GM23338 (cell line): ENCODE data around the gene AKAP13.
"Not testable (repeated sequence)": the region's sequence is repeated elsewhere in the genome, so short reads cannot be mapped to it uniquely, and the experiment has no call there.

ENCODE experiments used
- CREB1 ChIP-seq: fragments of 250-450 bp; sonication (Bioruptor Pico); IDR thresholded peaks from 2 replicates; pipeline ENCODE4 v1.5.0; 2020; ENCODE audit warnings: low read depth, mild to moderate bottlenecking, moderate library complexity
- EZH2 ChIP-seq: fragments of 200-600 bp; sonication (generic); IDR thresholded peaks from one replicate; pipeline ENCODE4 v1.8.0; 2017; ENCODE audit warnings: antibody characterized with exemption, mild to moderate bottlenecking, low read depth; ENCODE audit not compliant: unreplicated experiment
- EZH2phosphoT487 ChIP-seq: fragments of 200-600 bp; sonication (generic); IDR thresholded peaks from one replicate; pipeline ENCODE4 v1.8.1; 2018; ENCODE audit warnings: antibody characterized with exemption; ENCODE audit not compliant: unreplicated experiment
- POLR2AphosphoS5 ChIP-seq: IDR thresholded peaks from 2 replicates; pipeline ENCODE4 v1.6.1; 2016; ENCODE audit warnings: antibody characterized with exemption, low read depth
- ZNF114 ChIP-seq: fragments of 250-450 bp; sonication (Bioruptor Pico); IDR thresholded peaks from 2 replicates; pipeline ENCODE4 v1.5.0; 2020; ENCODE audit warnings: mild to moderate bottlenecking, moderate library complexity
- TF ChIP-seq, protein P1 (sequence below): IDR thresholded peaks from one replicate; pipeline ENCODE4 v1.6.1; 2018; ENCODE audit warnings: antibody characterized with exemption; ENCODE audit not compliant: unreplicated experiment
- TF ChIP-seq, protein P2 (sequence below), 2 experiments: fragments of 200-600 bp in 1 of 2; sonication (generic) in 1 of 2; conservative IDR thresholded peaks; 2 replicates each; pipeline versions ENCODE4 v1.5.1 to v1.6.1; 2016 to 2017; ENCODE audit warnings: antibody characterized with exemption in 2 of 2, low read depth in 2 of 2, mild to moderate bottlenecking in 2 of 2, moderate library complexity in 1 of 2

DNA sequence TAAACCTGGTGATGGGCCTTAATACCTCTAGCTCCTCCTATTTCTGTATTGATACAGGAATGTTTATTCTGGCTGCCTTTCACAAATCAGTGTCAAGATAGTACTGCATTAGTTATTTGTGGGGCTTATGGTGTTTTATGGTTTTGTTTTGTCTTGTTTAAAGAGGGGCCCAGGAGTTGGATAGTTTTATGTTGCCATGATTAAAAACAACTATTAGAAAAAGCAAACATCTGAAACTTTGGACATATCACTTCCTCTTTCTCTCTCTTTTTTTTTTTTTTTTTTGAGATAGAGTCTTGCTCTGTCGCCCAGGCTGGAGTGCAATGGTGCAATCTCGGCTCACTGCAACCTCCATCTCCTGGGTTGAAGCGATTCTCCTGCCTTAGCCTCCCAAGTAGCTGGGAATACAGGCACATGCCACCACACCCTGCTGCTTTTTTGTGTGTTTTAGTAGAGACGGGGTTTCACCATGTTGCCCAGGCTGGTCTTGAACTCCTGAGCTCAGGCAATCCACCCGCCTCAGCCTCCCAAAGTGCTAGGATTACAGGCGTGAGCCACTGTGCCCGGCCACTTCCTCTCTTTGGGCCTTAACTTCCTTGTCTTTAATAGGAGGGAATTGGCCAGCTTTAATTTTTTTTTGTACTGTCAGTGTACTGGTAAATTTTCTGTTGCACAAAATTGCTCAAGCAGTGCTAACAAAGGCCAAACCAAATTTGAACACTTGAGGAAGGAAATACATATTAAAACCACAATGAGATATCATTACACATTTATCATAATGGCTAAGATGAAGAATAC is 155.3 kb downstream of the AKAP13 start:
- TF ChIP-seq, protein P1, sequence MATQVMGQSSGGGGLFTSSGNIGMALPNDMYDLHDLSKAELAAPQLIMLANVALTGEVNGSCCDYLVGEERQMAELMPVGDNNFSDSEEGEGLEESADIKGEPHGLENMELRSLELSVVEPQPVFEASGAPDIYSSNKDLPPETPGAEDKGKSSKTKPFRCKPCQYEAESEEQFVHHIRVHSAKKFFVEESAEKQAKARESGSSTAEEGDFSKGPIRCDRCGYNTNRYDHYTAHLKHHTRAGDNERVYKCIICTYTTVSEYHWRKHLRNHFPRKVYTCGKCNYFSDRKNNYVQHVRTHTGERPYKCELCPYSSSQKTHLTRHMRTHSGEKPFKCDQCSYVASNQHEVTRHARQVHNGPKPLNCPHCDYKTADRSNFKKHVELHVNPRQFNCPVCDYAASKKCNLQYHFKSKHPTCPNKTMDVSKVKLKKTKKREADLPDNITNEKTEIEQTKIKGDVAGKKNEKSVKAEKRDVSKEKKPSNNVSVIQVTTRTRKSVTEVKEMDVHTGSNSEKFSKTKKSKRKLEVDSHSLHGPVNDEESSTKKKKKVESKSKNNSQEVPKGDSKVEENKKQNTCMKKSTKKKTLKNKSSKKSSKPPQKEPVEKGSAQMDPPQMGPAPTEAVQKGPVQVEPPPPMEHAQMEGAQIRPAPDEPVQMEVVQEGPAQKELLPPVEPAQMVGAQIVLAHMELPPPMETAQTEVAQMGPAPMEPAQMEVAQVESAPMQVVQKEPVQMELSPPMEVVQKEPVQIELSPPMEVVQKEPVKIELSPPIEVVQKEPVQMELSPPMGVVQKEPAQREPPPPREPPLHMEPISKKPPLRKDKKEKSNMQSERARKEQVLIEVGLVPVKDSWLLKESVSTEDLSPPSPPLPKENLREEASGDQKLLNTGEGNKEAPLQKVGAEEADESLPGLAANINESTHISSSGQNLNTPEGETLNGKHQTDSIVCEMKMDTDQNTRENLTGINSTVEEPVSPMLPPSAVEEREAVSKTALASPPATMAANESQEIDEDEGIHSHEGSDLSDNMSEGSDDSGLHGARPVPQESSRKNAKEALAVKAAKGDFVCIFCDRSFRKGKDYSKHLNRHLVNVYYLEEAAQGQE, result not testable (repeated sequence)
- TF ChIP-seq, protein P2, sequence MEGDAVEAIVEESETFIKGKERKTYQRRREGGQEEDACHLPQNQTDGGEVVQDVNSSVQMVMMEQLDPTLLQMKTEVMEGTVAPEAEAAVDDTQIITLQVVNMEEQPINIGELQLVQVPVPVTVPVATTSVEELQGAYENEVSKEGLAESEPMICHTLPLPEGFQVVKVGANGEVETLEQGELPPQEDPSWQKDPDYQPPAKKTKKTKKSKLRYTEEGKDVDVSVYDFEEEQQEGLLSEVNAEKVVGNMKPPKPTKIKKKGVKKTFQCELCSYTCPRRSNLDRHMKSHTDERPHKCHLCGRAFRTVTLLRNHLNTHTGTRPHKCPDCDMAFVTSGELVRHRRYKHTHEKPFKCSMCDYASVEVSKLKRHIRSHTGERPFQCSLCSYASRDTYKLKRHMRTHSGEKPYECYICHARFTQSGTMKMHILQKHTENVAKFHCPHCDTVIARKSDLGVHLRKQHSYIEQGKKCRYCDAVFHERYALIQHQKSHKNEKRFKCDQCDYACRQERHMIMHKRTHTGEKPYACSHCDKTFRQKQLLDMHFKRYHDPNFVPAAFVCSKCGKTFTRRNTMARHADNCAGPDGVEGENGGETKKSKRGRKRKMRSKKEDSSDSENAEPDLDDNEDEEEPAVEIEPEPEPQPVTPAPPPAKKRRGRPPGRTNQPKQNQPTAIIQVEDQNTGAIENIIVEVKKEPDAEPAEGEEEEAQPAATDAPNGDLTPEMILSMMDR (conservative IDR thresholded peaks at IDR 0.05; ENCODE audit: low read depth in 2 of 2), result not testable (repeated sequence)
- not testable (repeated sequence) for TF ChIP-seq POLR2AphosphoS5; ZNF114 (CRISPR knock-in tag); EZH2phosphoT487; CREB1 (CRISPR knock-in tag); EZH2
